GM23338 (cell line): Measurements from ENCODE around the gene BICC1. TPM values are rescaled to one million over a fixed set of nuclear protein-coding genes. Genes with fewer than 3 reads are reported as not detected.

ENCODE experiments used
- ATAC-seq: fragments of 200-7000 bp; cut with Tn5 transposase; 3 replicates; pipeline ENCODE4 v1.9.1; 2020
- DNase-seq: peaks from one replicate; pipeline ENCODE4 v3.0.0-alpha.2; 2015; ENCODE audit warnings: low spot score
- H2AFZ ChIP-seq: fragments of 200-600 bp; sonication (generic); 2 replicates; pipeline ENCODE4 v1.8.0; 2016; ENCODE audit warnings: antibody characterized with exemption, mild to moderate bottlenecking, moderate library complexity
- H3F3A ChIP-seq: fragments of 200-600 bp; sonication (generic); replicated peaks from 2 replicates; pipeline ENCODE4 v1.8.0; 2017; ENCODE audit warnings: antibody characterized with exemption, mixed run types, low read depth
- H3K27ac ChIP-seq: fragments of 200-600 bp; sonication (generic); 2 replicates; pipeline ENCODE4 v1.6.1; 2016; ENCODE audit warnings: low read depth
- H3K27me3 ChIP-seq: fragments of 200-600 bp; sonication (generic); 2 replicates; pipeline ENCODE4 v1.8.0; 2016; ENCODE audit warnings: mild to moderate bottlenecking, mixed run types, moderate library complexity; ENCODE audit not compliant: insufficient read depth
- H3K36me3 ChIP-seq: fragments of 200-600 bp; sonication (generic); 2 replicates; pipeline ENCODE4 v1.8.0; 2016; ENCODE audit warnings: mild to moderate bottlenecking; ENCODE audit not compliant: insufficient read depth
- H3K4me1 ChIP-seq: fragments of 200-600 bp; sonication (generic); 2 replicates; pipeline ENCODE4 v1.8.0; 2016; ENCODE audit warnings: mild to moderate bottlenecking, moderate library complexity; ENCODE audit not compliant: insufficient read depth
- H3K4me2 ChIP-seq: fragments of 200-600 bp; sonication (generic); 2 replicates; pipeline ENCODE4 v1.7.1; 2017; ENCODE audit warnings: mixed run types
- H3K4me3 ChIP-seq: fragments of 200-600 bp; sonication (generic); 2 replicates; pipeline ENCODE4 v1.6.1; 2016; ENCODE audit warnings: mixed run types
- H3K79me2 ChIP-seq: fragments of 200-600 bp; sonication (generic); replicated peaks from 2 replicates; pipeline ENCODE4 v1.8.0; 2017; ENCODE audit warnings: mild to moderate bottlenecking; ENCODE audit not compliant: insufficient read depth
- H3K9me2 ChIP-seq: fragments of 200-600 bp; sonication (generic); 2 replicates; pipeline ENCODE4 v1.8.0; 2017; ENCODE audit not compliant: insufficient read depth
- H4K20me1 ChIP-seq: fragments of 200-600 bp; sonication (generic); replicated peaks from 2 replicates; pipeline ENCODE4 v1.8.0; 2017; ENCODE audit warnings: mild to moderate bottlenecking; ENCODE audit not compliant: insufficient read depth
- H3K27ac Mint-ChIP-seq: 2 replicates; pipeline ENCODE4 v1.8.0; 2020; ENCODE audit warnings: inconsistent platforms, mild to moderate bottlenecking, moderate library complexity, mixed read lengths
- H3K27me3 Mint-ChIP-seq: 3 replicates; pipeline ENCODE4 v1.8.0; 2022; ENCODE audit warnings: low read depth, mild to moderate bottlenecking, moderate library complexity, mixed read lengths, inconsistent platforms; ENCODE audit not compliant: insufficient read depth, poor library complexity
- H3K36me3 Mint-ChIP-seq: 3 replicates; pipeline ENCODE4 v1.8.0; 2021; ENCODE audit warnings: low read depth, mild to moderate bottlenecking, inconsistent platforms, moderate library complexity, mixed read lengths
- H3K4me1 Mint-ChIP-seq: 3 replicates; pipeline ENCODE4 v1.8.0; 2020; ENCODE audit warnings: mild to moderate bottlenecking, inconsistent platforms, mixed read lengths
- H3K4me3 Mint-ChIP-seq: 3 replicates; pipeline ENCODE4 v1.8.0; 2021; ENCODE audit warnings: moderate library complexity, mild to moderate bottlenecking, inconsistent platforms, mixed read lengths
- H3K9me3 Mint-ChIP-seq: 3 replicates; pipeline ENCODE4 v1.8.0; 2020; ENCODE audit warnings: moderate library complexity, mild to moderate bottlenecking, inconsistent platforms, mixed read lengths
- CREB1 ChIP-seq: fragments of 250-450 bp; sonication (Bioruptor Pico); IDR thresholded peaks from 2 replicates; pipeline ENCODE4 v1.5.0; 2020; ENCODE audit warnings: low read depth, mild to moderate bottlenecking, moderate library complexity
- CTCF ChIP-seq, 2 experiments: fragments of 200-600 bp in 1 of 2; sonication (generic) in 1 of 2; conservative IDR thresholded peaks; 2 replicates each; pipeline versions ENCODE4 v1.5.1 to v1.6.1; 2016 to 2017; ENCODE audit warnings: antibody characterized with exemption in 2 of 2, low read depth in 2 of 2, mild to moderate bottlenecking in 2 of 2, moderate library complexity in 1 of 2
- EZH2phosphoT487 ChIP-seq: fragments of 200-600 bp; sonication (generic); IDR thresholded peaks from one replicate; pipeline ENCODE4 v1.8.1; 2018; ENCODE audit warnings: antibody characterized with exemption; ENCODE audit not compliant: unreplicated experiment
- JUNB ChIP-seq: IDR thresholded peaks from one replicate; pipeline ENCODE4 v1.6.1; 2016; ENCODE audit warnings: antibody characterized with exemption; ENCODE audit not compliant: unreplicated experiment
- NANOG ChIP-seq: IDR thresholded peaks from 2 replicates; pipeline ENCODE4 v1.6.1; 2016; ENCODE audit warnings: antibody characterized with exemption, borderline replicate concordance
- ZNF114 ChIP-seq: fragments of 250-450 bp; sonication (Bioruptor Pico); IDR thresholded peaks from 2 replicates; pipeline ENCODE4 v1.5.0; 2020; ENCODE audit warnings: mild to moderate bottlenecking, moderate library complexity
- ZNF331 ChIP-seq: fragments of 250-450 bp; sonication (Bioruptor Pico); IDR thresholded peaks from 2 replicates; pipeline ENCODE4 v1.5.0; 2020; ENCODE audit warnings: low read depth, mild to moderate bottlenecking, moderate library complexity
- ZNF462 ChIP-seq: fragments of 250-450 bp; sonication (Bioruptor Pico); IDR thresholded peaks from 2 replicates; pipeline ENCODE4 v1.5.0; 2020; ENCODE audit warnings: mild to moderate bottlenecking, moderate library complexity
- polyA plus RNA-seq: library from polyadenylated mRNA; unstranded; fragments of >200 nt; fragmentation: Nextera tagmentation; extraction: Ambion mirVana; gene quantifications from 2 replicates; pipeline ENCODE4 v1.2.1, GENCODE V29; 2016
- total RNA-seq: library from RNA; depleted of rRNA; stranded (reverse); fragments of >200 nt; shearing (Covaris generic); gene quantifications from 2 replicates; pipeline ENCODE4 v1.2.3, GENCODE V29; 2014

The BICC1 gene
- total and polyA plus RNA-seq, 2 experiments from 2014 or later, result 1.3 to 2.2 TPM

- TF ChIP-seq JUNB (no peak), ZNF114 (no peak), EZH2phosphoT487 (no peak), CTCF (conservative IDR thresholded peaks at IDR 0.05; ENCODE audit: low read depth in 2 of 2) (no peak), ZNF331 (CRISPR knock-in tag) (no peak), CREB1 (CRISPR knock-in tag) (no peak)
These were observed 4.4 kb downstream of the BICC1 start (continued) for GRCh38 chr10:58517081-58517480.

GRCh38 chr10:58517491-58518355 lies 5.1 kb downstream of the BICC1 start:
- peaks cover 7% of the 10 kb centered on the region; the same call in 1 of the 3 replicates for H3K4me1 Mint-ChIP-seq
- Histone ChIP-seq H3K27me3 (peaks cover 30% of the 10 kb centered on the region), H3K36me3 (no peaks in the 10 kb centered on the region), H3K4me3 (no peak overlapping the region), H4K20me1 (no peaks in the 10 kb centered on the region), H3K4me2 (no peak overlapping the region), H3K79me2 (no peaks in the 10 kb centered on the region), H3K27ac (no peak overlapping the region), H3K4me1 (peaks cover 10% of the 10 kb centered on the region), H3K9me2 (no peaks in the 10 kb centered on the region), H3F3A (no peaks in the 10 kb centered on the region), H2AFZ (no peak overlapping the region)
- no peak overlapping the region for H3K4me3 Mint-ChIP-seq
- no peaks in the 10 kb centered on the region for H3K9me3 Mint-ChIP-seq
- H3K27ac Mint-ChIP-seq, result no peak overlapping the region
- H3K27me3 Mint-ChIP-seq, result peaks cover 20% of the 10 kb centered on the region
- TF ChIP-seq EZH2phosphoT487 (no peak), ZNF462 (CRISPR knock-in tag) (no peak), ZNF331 (CRISPR knock-in tag) (no peak), NANOG (no peak)
- ATAC-seq (no peak), DNase-seq (no peak)
- H3K36me3 Mint-ChIP-seq, result no peaks in the 10 kb centered on the region
